ENCODE measurements around the gene EPHB1. TPM values are rescaled to one million over a fixed set of nuclear protein-coding genes. Genes with fewer than 3 reads are reported as not detected.

EPHB1 gene
- total RNA-seq, 1 donor from 2014 or later: 1.6 TPM

- intact Hi-C loops (cut with DNase I): no loop called here
- TF ChIP-seq CTCF (IDR thresholded peaks at IDR 0.05): no peak
- H3K27ac ChIP-seq: no peak overlapping the region
- DNase-seq (no peak), ATAC-seq (no peak)
- H3K4me1 ChIP-seq: no peaks in the 10 kb centered on the region
- no peaks in the 10 kb centered on the region for H3K36me3 ChIP-seq
- H3K27me3 ChIP-seq: no peaks in the 10 kb centered on the region
- no peak overlapping the region for H3K4me3 ChIP-seq
- no peaks in the 10 kb centered on the region for H3K9me3 ChIP-seq
Observed at GRCh38 chr3:135084405-135084804, 289.3 kb downstream of the EPHB1 start.

GRCh38 chr3:135084976-135085375 is 289.9 kb downstream of the EPHB1 start:
- H3K4me1 ChIP-seq: no peaks in the 10 kb centered on the region
- TF ChIP-seq CTCF (IDR thresholded peaks at IDR 0.05): no peak
- H3K4me3 ChIP-seq: no peak overlapping the region
- H3K27ac ChIP-seq: no peak overlapping the region
- H3K27me3 ChIP-seq: no peaks in the 10 kb centered on the region
- no peak for DNase-seq
- intact Hi-C loops (cut with DNase I): no loop called here
- no peak for ATAC-seq
- no peaks in the 10 kb centered on the region for H3K9me3 ChIP-seq
- no peaks in the 10 kb centered on the region for H3K36me3 ChIP-seq

DNA sequence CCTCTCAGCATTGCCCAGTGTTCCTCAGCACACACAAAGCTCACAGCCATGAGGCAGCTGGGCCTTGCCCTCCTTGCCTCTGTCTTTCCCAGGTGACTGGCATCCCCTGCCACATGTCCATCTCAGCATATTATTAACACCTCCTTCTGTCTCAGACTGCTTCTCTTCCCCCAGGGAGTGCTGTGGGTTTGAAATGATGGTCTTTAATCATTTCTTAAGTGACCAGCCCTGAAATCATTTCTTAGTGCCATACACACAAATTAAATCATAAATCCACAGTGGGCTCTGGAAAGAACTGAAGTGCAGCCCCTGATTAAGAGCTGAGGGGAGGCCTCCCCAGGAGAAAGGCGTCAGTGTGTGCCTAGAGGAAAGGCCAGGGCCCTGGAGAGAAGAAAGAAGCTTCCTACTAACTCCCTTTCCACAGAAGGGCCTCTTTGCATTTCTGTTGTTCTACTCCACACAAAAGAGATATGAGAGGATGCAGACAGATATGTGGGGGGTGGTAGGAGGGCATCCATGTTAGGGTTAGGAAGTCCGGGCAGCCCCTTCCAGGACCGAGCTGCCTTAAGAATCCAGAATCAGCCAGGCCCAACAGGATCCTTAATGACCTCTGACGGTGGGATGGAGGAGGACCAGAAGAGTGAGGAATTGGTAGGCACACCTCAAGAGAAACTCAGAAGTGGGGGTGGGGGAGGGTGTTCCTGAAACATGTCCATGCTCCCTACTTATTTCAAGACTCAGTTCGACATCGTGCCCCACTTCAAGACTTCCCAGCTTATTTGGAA is 290.8 kb downstream of the EPHB1 start:
- H3K36me3 ChIP-seq: no peaks in the 10 kb centered on the region
- no peaks in the 10 kb centered on the region for H3K27me3 ChIP-seq
- H3K4me1 ChIP-seq: no peaks in the 10 kb centered on the region
- no peak for TF ChIP-seq CTCF (IDR thresholded peaks at IDR 0.05)
- intact Hi-C loops (cut with DNase I): no loop called here
- ATAC-seq: no peak
- H3K27ac ChIP-seq: no peak overlapping the region
- H3K4me3 ChIP-seq: no peak overlapping the region
- H3K9me3 ChIP-seq: no peaks in the 10 kb centered on the region
- no peak for DNase-seq

DNA sequence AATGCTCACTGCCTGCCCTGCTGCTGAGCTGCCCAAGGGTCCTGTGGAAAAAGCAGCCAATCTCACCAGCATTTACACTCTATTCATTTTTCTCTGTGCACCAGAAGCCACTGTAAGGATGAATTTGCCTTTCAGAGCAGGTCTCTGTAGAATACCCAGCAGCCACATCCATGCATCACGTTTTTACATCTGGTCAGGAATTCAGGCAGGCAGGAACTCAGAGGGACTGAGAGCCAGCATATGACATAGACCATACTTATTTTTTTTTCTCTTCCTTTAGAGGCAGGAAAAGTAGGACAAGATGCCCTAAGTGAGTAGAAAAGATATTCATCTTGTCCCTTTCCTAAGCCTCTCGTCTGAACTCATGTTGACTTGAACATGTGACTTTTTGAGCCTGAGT is 292.7 kb downstream of the EPHB1 start:
- Histone ChIP-seq H3K9me3 (no peaks in the 10 kb centered on the region), H3K4me1 (no peaks in the 10 kb centered on the region), H3K4me3 (no peak overlapping the region), H3K36me3 (no peaks in the 10 kb centered on the region), H3K27me3 (no peaks in the 10 kb centered on the region), H3K27ac (no peak overlapping the region)
- intact Hi-C loops (cut with DNase I): no loop called here
- TF ChIP-seq CTCF (IDR thresholded peaks at IDR 0.05): no peak
- ATAC-seq (no peak), DNase-seq (no peak)

- no peaks in the 10 kb centered on the region for H3K9me3 ChIP-seq
- H3K27me3 ChIP-seq: no peaks in the 10 kb centered on the region
- H3K36me3 ChIP-seq: no peaks in the 10 kb centered on the region
- intact Hi-C loops (cut with DNase I): no loop called here
- no peak overlapping the region for H3K4me3 ChIP-seq
- DNase-seq (no peak), ATAC-seq (no peak)
- no peak overlapping the region for H3K27ac ChIP-seq
- TF ChIP-seq CTCF (IDR thresholded peaks at IDR 0.05): no peak
- no peaks in the 10 kb centered on the region for H3K4me1 ChIP-seq
Observed at GRCh38 chr3:135089451-135089850, 294.4 kb downstream of the EPHB1 start.

Data from upper lobe of right lung (tissue), 1 donor.